ENCODE results near the gene ACADS.
"Not testable (repeated sequence)": the region's sequence is repeated elsewhere in the genome, so short reads cannot be mapped to it uniquely, and the experiment has no call there.

The ACADS gene

GRCh38 chr12:120732198-120732597 is 6.6 kb downstream of the ACADS start:
- not testable (repeated sequence) for DNase-seq (ENCODE audit: low spot score)

GRCh38 chr12:120733574-120733973 is 7.9 kb downstream of the ACADS start:
- no peak for DNase-seq (ENCODE audit: low spot score)

GRCh38 chr12:120734210-120734609 is 8.6 kb downstream of the ACADS start:
- no peak for DNase-seq (ENCODE audit: low spot score)

- DNase-seq (ENCODE audit: low spot score) = no peak
Observed at GRCh38 chr12:120735181-120735580, 9.6 kb downstream of the ACADS start.

- no peak for DNase-seq (ENCODE audit: low spot score)
Observed at GRCh38 chr12:120736404-120737331, 11.0 kb downstream of the ACADS start.

GRCh38 chr12:120737557-120738251 is 12.1 kb downstream of the ACADS start:
- no peak for DNase-seq (ENCODE audit: low spot score)

- DNase-seq (ENCODE audit: low spot score) = no peak
Observed at GRCh38 chr12:120738252-120739030, 12.8 kb downstream of the ACADS start.

- no peak for DNase-seq (ENCODE audit: low spot score)
Observed at GRCh38 chr12:120739031-120739762, 13.6 kb downstream of the ACADS start.

- DNase-seq (ENCODE audit: low spot score) = no peak
Observed at GRCh38 chr12:120739821-120740613, 14.4 kb downstream of the ACADS start.

- DNase-seq (ENCODE audit: low spot score) = no peak
Observed at GRCh38 chr12:120740871-120741270, 15.2 kb downstream of the ACADS start.

GRCh38 chr12:120741476-120742421 is 16.1 kb downstream of the ACADS start:
- DNase-seq (ENCODE audit: low spot score) = no peak

- DNase-seq (ENCODE audit: low spot score) = no peak
Observed at GRCh38 chr12:120744922-120745493, 19.4 kb downstream of the ACADS start.

- DNase-seq (ENCODE audit: low spot score) = no peak
Observed at GRCh38 chr12:120748242-120748641, 22.6 kb downstream of the ACADS start.

- no peak for DNase-seq (ENCODE audit: low spot score)
Observed at GRCh38 chr12:120749256-120749655, 23.6 kb downstream of the ACADS start.

GRCh38 chr12:120750806-120751205 is 25.2 kb downstream of the ACADS start:
- no peak for DNase-seq (ENCODE audit: low spot score)

- no peak for DNase-seq (ENCODE audit: low spot score)
Observed at GRCh38 chr12:120751389-120751788, 25.8 kb downstream of the ACADS start.

- no peak for DNase-seq (ENCODE audit: low spot score)
Observed at GRCh38 chr12:120754792-120755191, 29.2 kb downstream of the ACADS start.

GRCh38 chr12:120755269-120755668 is 29.6 kb downstream of the ACADS start:
- no peak for DNase-seq (ENCODE audit: low spot score)

- no peak for DNase-seq (ENCODE audit: low spot score)
Observed at GRCh38 chr12:120757226-120757742, 31.7 kb downstream of the ACADS start.
